B cell (primary cell): ENCODE data around the gene CMTM8. TPM values are rescaled to one million over a fixed set of nuclear protein-coding genes. Genes with fewer than 3 reads are reported as not detected.

ENCODE experiments used
- ATAC-seq: fragments of 200-7000 bp; cut with Tn5 transposase; one replicate; pipeline ENCODE4 v1.10.0; 2021; ENCODE audit warnings: low read depth, mild to moderate bottlenecking, moderate number of reproducible peaks, moderate library complexity
- CTCF ChIA-PET: fragments of 350-600 bp; sonication (Branson Sonifier 250); formaldehyde crosslinking; loops from one replicate; lab custom pipeline; 2021; ENCODE audit warnings: antibody characterized with exemption, inconsistent platforms; lab: Charles Lee
- POLR2A ChIA-PET: fragments of 350-600 bp; sonication (Branson Sonifier 250); formaldehyde crosslinking; loops from one replicate; lab custom pipeline; 2021; ENCODE audit warnings: antibody characterized with exemption; lab: Charles Lee
- DNase-seq: peaks from one replicate; pipeline ENCODE4 v3.0.0; 2013
- H2AFZ ChIP-seq: 2 replicates; pipeline ENCODE4 v1.6.1; 2012; ENCODE audit warnings: mild to moderate bottlenecking, low read depth, low read length; ENCODE audit not compliant: insufficient read depth, poor library complexity, severe bottlenecking
- H3K27ac ChIP-seq, 2 donors: 1 replicate in 1 of 2; 2 replicates in 1 of 2; pipeline ENCODE4 v1.5.1; 2012 to 2013; ENCODE audit warnings: low read length in 2 of 2, mild to moderate bottlenecking in 2 of 2, moderate library complexity in 1 of 2
- H3K27me3 ChIP-seq, 4 experiments: fragments of 200-600 bp in 1 of 4; sonication (generic) in 1 of 4; replicated peaks in 1 of 4; 1 replicate in 2 of 4; 2 replicates in 2 of 4; pipeline versions ENCODE4 v1.6.1 to v1.7.0; 2013 to 2016; ENCODE audit warnings: low read length in 3 of 4, mild to moderate bottlenecking in 2 of 4, mixed read lengths in 1 of 4, moderate library complexity in 1 of 4; ENCODE audit not compliant: insufficient read depth in 4 of 4, control insufficient read depth in 3 of 4; ENCODE audit errors: control extremely low read depth in 1 of 4
- H3K36me3 ChIP-seq, 2 experiments: replicated peaks in 1 of 2; 1 replicate in 1 of 2; 2 replicates in 1 of 2; pipeline versions ENCODE4 v1.6.1 to v1.7.1; 2013; ENCODE audit warnings: low read length in 1 of 2; ENCODE audit not compliant: insufficient read depth in 2 of 2, control insufficient read depth in 1 of 2; ENCODE audit errors: control extremely low read depth in 1 of 2, extremely low read depth in 1 of 2
- H3K4me1 ChIP-seq, 2 donors: fragments of 200-600 bp in 1 of 2; sonication (generic) in 1 of 2; 1 replicate in 1 of 2; 2 replicates in 1 of 2; pipeline versions ENCODE4 v1.5.1 to v1.6.1; 2013 to 2017; ENCODE audit warnings: low read length in 2 of 2; ENCODE audit not compliant: control insufficient read depth in 2 of 2, insufficient read depth in 2 of 2
- H3K4me2 ChIP-seq: replicated peaks from 2 replicates; pipeline ENCODE3; 2012; ENCODE audit warnings: mild to moderate bottlenecking, low read depth, low read length; ENCODE audit not compliant: poor library complexity, severe bottlenecking
- H3K4me3 ChIP-seq, 5 experiments: fragments of 200-600 bp in 1 of 5; sonication (generic) in 1 of 5; 1 replicate in 3 of 5; 2 replicates in 2 of 5; pipeline versions ENCODE4 v1.5.1 to v1.7.0; 2011 to 2016; ENCODE audit warnings: low read length in 4 of 5, mild to moderate bottlenecking in 4 of 5, low read depth in 2 of 5, control low read depth in 1 of 5, moderate library complexity in 1 of 5; ENCODE audit not compliant: insufficient read depth in 1 of 5; ENCODE audit errors: control extremely low read depth in 1 of 5, extremely low read depth in 1 of 5
- H3K79me2 ChIP-seq: fragments of 200-600 bp; sonication (generic); one replicate; pipeline ENCODE4 v1.6.0; 2016; ENCODE audit warnings: low read length; ENCODE audit not compliant: control insufficient read depth, insufficient read depth
- H3K9ac ChIP-seq: fragments of 200-600 bp; sonication (generic); 2 replicates; pipeline ENCODE4 v1.6.1; 2017; ENCODE audit warnings: mild to moderate bottlenecking, low read length, moderate library complexity
- H3K9me3 ChIP-seq, 3 donors: one replicate each; pipeline versions ENCODE4 v1.6.1 to v1.7.1; 2013; ENCODE audit warnings: low read length in 2 of 3; ENCODE audit not compliant: control insufficient read depth in 2 of 3, insufficient read depth in 1 of 3; ENCODE audit errors: control extremely low read depth in 1 of 3
- H4K20me1 ChIP-seq: 2 replicates; pipeline ENCODE4 v1.6.0; 2012; ENCODE audit warnings: mild to moderate bottlenecking, low read length; ENCODE audit not compliant: insufficient read depth, control insufficient read depth, poor library complexity, severe bottlenecking
- H3K27ac Mint-ChIP-seq: one replicate; pipeline ENCODE4 v1.8.0; 2021; ENCODE audit warnings: mixed read lengths
- H3K27me3 Mint-ChIP-seq: one replicate; pipeline ENCODE4 v1.8.0; 2021; ENCODE audit warnings: mixed read lengths
- H3K4me1 Mint-ChIP-seq: one replicate; pipeline ENCODE4 v1.8.0; 2021; ENCODE audit warnings: mixed read lengths
- H3K4me3 Mint-ChIP-seq: one replicate; pipeline ENCODE4 v1.8.0; 2021; ENCODE audit warnings: mixed read lengths
- H3K9me3 Mint-ChIP-seq: one replicate; pipeline ENCODE4 v1.8.0; 2022; ENCODE audit warnings: mixed read lengths; ENCODE audit not compliant: insufficient read depth
- CTCF ChIP-seq: fragments of 200-600 bp; IDR thresholded peaks from one replicate; pipeline ENCODE4 v1.8.0; 2022; ENCODE audit warnings: antibody characterized with exemption, mild to moderate bottlenecking
- EZH2 ChIP-seq: IDR thresholded peaks from 2 replicates; pipeline ENCODE4 v1.6.1; 2012; ENCODE audit warnings: borderline replicate concordance, low read depth, mild to moderate bottlenecking, moderate library complexity, low read length; ENCODE audit not compliant: insufficient read depth, poor library complexity, severe bottlenecking
- WGBS: methylation state at CpG from one replicate; pipeline ENCODE4 v1.1.5; 2013; ENCODE audit warnings: missing lambda C conversion rate; ENCODE audit not compliant: insufficient coverage; 5-methylcytosine and 5-hydroxymethylcytosine counted together
- intact Hi-C: fragments of 100-400 bp; cut with micrococcal nuclease; formaldehyde crosslinking; loops from one replicate; pipeline ENCODE4 v1.10.0; 2022
- polyA plus RNA-seq: library from polyadenylated mRNA; depleted of rRNA; stranded (reverse); fragments of >200 nt; gene quantifications from 2 replicates; pipeline ENCODE4 v1.2.3, GENCODE V29; 2012
- total RNA-seq, 2 donors: library from RNA; stranded (reverse); fragments of 120-200 nt in 1 of 2; gene quantifications; 1 replicate in 1 of 2; 2 replicates in 1 of 2; pipeline versions ENCODE4 v1.2.3 to v1.2.4, GENCODE V29; 2013 to 2022

The CMTM8 gene
- total and polyA plus RNA-seq, 2 donors (not counting 1 experiment from before 2014, with no cell fraction given), result 0.25 to 0.28 TPM

GRCh38 chr3:32217339-32217738, 21.1 kb upstream of the CMTM8 start:
- H3K27me3 ChIP-seq, result no peaks in the 10 kb centered on the region
- intact Hi-C loops, result no loop called here
- ATAC-seq (no peak), DNase-seq (no peak)
- H3K4me1 ChIP-seq, result no peaks in the 10 kb centered on the region
- ChIA-PET CTCF (no interaction called here), POLR2A (no interaction called here)
- H3K9ac ChIP-seq, result no peak overlapping the region
- Mint-ChIP-seq H3K9me3 (peaks cover 7% of the 10 kb centered on the region), H3K4me1 (no peaks in the 10 kb centered on the region), H3K4me3 (no peak overlapping the region), H3K27ac (no peak overlapping the region), H3K27me3 (peaks cover 40% of the 10 kb centered on the region)
- H3K27ac ChIP-seq, result no peak overlapping the region
- no peaks in the 10 kb centered on the region for H3K79me2 ChIP-seq
- 100% methylated on average over 2 of the region's 2 CpGs for WGBS
- TF ChIP-seq EZH2 (no peak), CTCF (no peak)
- H2AFZ ChIP-seq, result no peak overlapping the region
- H3K9me3 ChIP-seq, result peaks cover 0 to 4% (median 3%) of the 10 kb centered on the region in 3 donors
- H3K4me2 ChIP-seq, result no peak overlapping the region
- H4K20me1 ChIP-seq, result no peaks in the 10 kb centered on the region
- H3K36me3 ChIP-seq, result no peaks in the 10 kb centered on the region
- no peak overlapping the region for H3K4me3 ChIP-seq

GRCh38 chr3:32219537-32219936, 18.9 kb upstream of the CMTM8 start:
- DNase-seq (no peak), ATAC-seq (no peak)
- no peak overlapping the region for H3K27ac Mint-ChIP-seq
- no peaks in the 10 kb centered on the region for H3K36me3 ChIP-seq
- peaks cover 0 to 4% (median 3%) of the 10 kb centered on the region in 3 donors for H3K9me3 ChIP-seq
- no peak overlapping the region for H3K4me2 ChIP-seq
- H3K79me2 ChIP-seq, result no peaks in the 10 kb centered on the region
- ChIA-PET POLR2A (no interaction called here), CTCF (no interaction called here)
- no peak overlapping the region for H2AFZ ChIP-seq
- no peak overlapping the region for H3K27ac ChIP-seq
- H3K9me3 Mint-ChIP-seq, result peaks cover 7% of the 10 kb centered on the region
- no peak overlapping the region for H3K4me3 ChIP-seq
- no peaks in the 10 kb centered on the region for H3K4me1 ChIP-seq
- H3K4me3 Mint-ChIP-seq, result no peak overlapping the region
- WGBS, result 50% methylated on average over 1 of the region's 4 CpGs
- no peaks in the 10 kb centered on the region for H3K4me1 Mint-ChIP-seq
- TF ChIP-seq CTCF, result no peak
- no peak for TF ChIP-seq EZH2
- intact Hi-C loops, result no loop called here
- H4K20me1 ChIP-seq, result no peaks in the 10 kb centered on the region
- H3K9ac ChIP-seq, result no peak overlapping the region
- peaks cover 47% of the 10 kb centered on the region for H3K27me3 Mint-ChIP-seq
- H3K27me3 ChIP-seq, result peaks cover 0 to 2% (median 0%) of the 10 kb centered on the region in 4 experiments
